BE2C (cell line): ENCODE measurements around the gene MYOF.

ENCODE experiments used
- DNase-seq: peaks from one replicate; pipeline ENCODE4 v3.0.0-alpha.2; 2020
- H3K27me3 ChIP-seq: fragments of 250-450 bp; sonication (Bioruptor Pico); 2 replicates; pipeline ENCODE4 v1.5.1; 2020; ENCODE audit warnings: mild to moderate bottlenecking
- H3K36me3 ChIP-seq: fragments of 250-450 bp; sonication (Bioruptor Pico); 2 replicates; pipeline ENCODE4 v1.5.1; 2020; ENCODE audit warnings: mild to moderate bottlenecking
- H3K4me1 ChIP-seq: fragments of 250-450 bp; sonication (Bioruptor Pico); 2 replicates; pipeline ENCODE4 v1.5.1; 2020
- H3K4me3 ChIP-seq: 2 replicates; pipeline ENCODE4 v1.5.1; 2011; ENCODE audit warnings: low read depth, low read length
- H3K9me3 ChIP-seq: fragments of 250-450 bp; sonication (Bioruptor Pico); 2 replicates; pipeline ENCODE4 v1.5.1; 2020
- CTCF ChIP-seq: IDR thresholded peaks from 2 replicates; pipeline ENCODE4 v1.5.1; 2012; ENCODE audit warnings: mild to moderate bottlenecking, low read depth, low read length

MYOF gene

GRCh38 chr10:93398528-93398927, 83.6 kb downstream of the MYOF start:
- Histone ChIP-seq H3K4me3 (no peak overlapping the region), H3K9me3 (no peaks in the 10 kb centered on the region), H3K36me3 (no peaks in the 10 kb centered on the region), H3K4me1 (no peaks in the 10 kb centered on the region), H3K27me3 (no peaks in the 10 kb centered on the region)
- no peak for DNase-seq
- no peak for TF ChIP-seq CTCF

GRCh38 chr10:93397020-93397419, 85.1 kb downstream of the MYOF start:
- no peak for TF ChIP-seq CTCF
- no peaks in the 10 kb centered on the region for H3K36me3 ChIP-seq

GRCh38 chr10:93393211-93393610, 88.9 kb downstream of the MYOF start:
- no peak for DNase-seq
- H3K27me3 ChIP-seq, result peaks cover 5% of the 10 kb centered on the region; the same call in 1 of the 2 replicates
- no peaks in the 10 kb centered on the region for H3K36me3 ChIP-seq

More at GRCh38 chr10:93397020-93397419, 85.1 kb downstream of the MYOF start:
- no peaks in the 10 kb centered on the region for H3K4me1 ChIP-seq
- no peaks in the 10 kb centered on the region for H3K27me3 ChIP-seq
- no peaks in the 10 kb centered on the region for H3K9me3 ChIP-seq
- DNase-seq, result no peak
- no peak overlapping the region for H3K4me3 ChIP-seq

GRCh38 chr10:93392121-93392520, 90.0 kb downstream of the MYOF start:
- Histone ChIP-seq H3K36me3 (no peaks in the 10 kb centered on the region), H3K27me3 (peaks cover 5% of the 10 kb centered on the region; the same call in 1 of the 2 replicates), H3K9me3 (no peaks in the 10 kb centered on the region), H3K4me3 (no peak overlapping the region), H3K4me1 (no peaks in the 10 kb centered on the region)
- DNase-seq, result no peak
- no peak for TF ChIP-seq CTCF

More at GRCh38 chr10:93393211-93393610, 88.9 kb downstream of the MYOF start:
- no peak for TF ChIP-seq CTCF
- H3K4me1 ChIP-seq, result no peaks in the 10 kb centered on the region
- no peaks in the 10 kb centered on the region for H3K9me3 ChIP-seq
- H3K4me3 ChIP-seq, result no peak overlapping the region

- TF ChIP-seq CTCF, result no peak
- H3K4me3 ChIP-seq, result no peak overlapping the region
- DNase-seq, result no peak
- H3K27me3 ChIP-seq, result peaks cover 5% of the 10 kb centered on the region; the same call in 1 of the 2 replicates
- H3K4me1 ChIP-seq, result no peaks in the 10 kb centered on the region
- H3K9me3 ChIP-seq, result no peaks in the 10 kb centered on the region
- no peaks in the 10 kb centered on the region for H3K36me3 ChIP-seq
Measured at GRCh38 chr10:93390306-93391090, 91.6 kb downstream of the MYOF start.
